A549 (cell line): ENCODE results near the gene TRIM25. TPM values are rescaled to one million over a fixed set of nuclear protein-coding genes. Genes with fewer than 3 reads are reported as not detected.

Source experiments
- ATAC-seq, 2 experiments: fragments of 200-7000 bp in 1 of 2; fragments of >200 bp in 1 of 2; cut with Nextera tagmentation in 1 of 2; cut with Tn5 transposase in 1 of 2; 3 replicates each; pipeline versions ENCODE4 v1.8.0 to v1.9.1; 2018 to 2020; ENCODE audit warnings: mild to moderate bottlenecking in 1 of 2, moderate library complexity in 1 of 2
- CTCF ChIA-PET: fragments of 300-600 bp; sonication (Branson Sonifier 250); formaldehyde crosslinking; extraction: SDS; loops from one replicate; lab custom pipeline; 2021; ENCODE audit warnings: antibody characterized with exemption, inconsistent platforms; lab: Yijun Ruan, JAX
- POLR2A ChIA-PET: fragments of 350-600 bp; formaldehyde crosslinking; extraction: SDS; loops from one replicate; lab custom pipeline; 2021; ENCODE audit warnings: antibody characterized with exemption, inconsistent platforms; lab: Yijun Ruan, JAX
- DNase-seq, 2 experiments: peaks; one replicate each; pipeline versions ENCODE4 v3.0.0 to v3.0.0-alpha.2; 2011 to 2016; ENCODE audit warnings: low read depth in 1 of 2, low spot score in 1 of 2
- FAIRE-seq: peaks from 2 replicates; lab custom pipeline; 2011; peaks lifted over from hg19 to GRCh38; lab: Jason Lieb, UNC
- H3K27ac ChIP-seq, 2 experiments: fragments of >200 bp; sonication (Bioruptor Twin); formaldehyde crosslinking; 3 replicates each; pipeline ENCODE4 v1.5.1; 2016 to 2017
- H3K4me1 ChIP-seq: fragments of >200 bp; sonication (Bioruptor Twin); formaldehyde crosslinking; 3 replicates; pipeline ENCODE4 v1.6.1; 2016
- H3K4me2 ChIP-seq: fragments of >200 bp; sonication (Bioruptor Twin); formaldehyde crosslinking; 3 replicates; pipeline ENCODE4 v1.6.1; 2016
- H3K4me3 ChIP-seq: fragments of >200 bp; sonication (Bioruptor Twin); formaldehyde crosslinking; 3 replicates; pipeline ENCODE4 v1.5.1; 2016
- H3K9me3 ChIP-seq: fragments of >200 bp; sonication (Bioruptor Twin); formaldehyde crosslinking; 3 replicates; pipeline ENCODE4 v1.6.1; 2016
- BCL3 ChIP-seq: fragments of >200 bp; sonication (Bioruptor Twin); formaldehyde crosslinking; IDR thresholded peaks from 3 replicates; pipeline ENCODE4 v1.6.1; 2016
- CBX8 ChIP-seq: fragments of 200-600 bp; sonication (generic); IDR thresholded peaks from 2 replicates; pipeline ENCODE4 v1.6.1; 2016
- CEBPB ChIP-seq, 2 experiments: fragments of >200 bp in 1 of 2; sonication (Bioruptor Twin) in 1 of 2; formaldehyde crosslinking in 1 of 2; IDR thresholded peaks; 2 replicates each; pipeline ENCODE4 v1.6.1; 2012 to 2016
- CHD2 ChIP-seq: fragments of 150-350 bp; IDR thresholded peaks from 2 replicates; pipeline ENCODE4 v1.6.1; 2014; ENCODE audit warnings: low read length; ENCODE audit not compliant: partially characterized antibody
- EHMT2 ChIP-seq: fragments of 200-600 bp; sonication (generic); IDR thresholded peaks from 2 replicates; pipeline ENCODE4 v1.6.1; 2016; ENCODE audit warnings: antibody characterized with exemption, low read depth, mild to moderate bottlenecking, moderate library complexity
- FOSL2 ChIP-seq, 2 experiments: fragments of 450-650 bp in 1 of 2; fragments of >200 bp in 1 of 2; sonication (Bioruptor Twin) in 1 of 2; formaldehyde crosslinking; IDR thresholded peaks; 2 replicates each; pipeline versions ENCODE4 v1.5.0 to v1.6.1; 2016 to 2020; ENCODE audit warnings: mild to moderate bottlenecking in 1 of 2, moderate library complexity in 1 of 2
- FOXS1 ChIP-seq: fragments of 250-450 bp; sonication (Bioruptor Pico); IDR thresholded peaks from 2 replicates; pipeline ENCODE4 v1.5.0; 2020; ENCODE audit warnings: mild to moderate bottlenecking, moderate library complexity
- GATA3 ChIP-seq: IDR thresholded peaks from 2 replicates; pipeline ENCODE4 v1.6.1; 2012; ENCODE audit warnings: borderline replicate concordance
- HOXB13 ChIP-seq: fragments of 250-450 bp; sonication (Bioruptor Pico); IDR thresholded peaks from 2 replicates; pipeline ENCODE4 v1.5.0; 2020; ENCODE audit warnings: low read depth, mild to moderate bottlenecking, moderate library complexity
- KDM1A ChIP-seq: fragments of 200-600 bp; sonication (generic); IDR thresholded peaks from 2 replicates; pipeline ENCODE4 v1.6.1; 2016; ENCODE audit warnings: low read depth, mild to moderate bottlenecking
- KDM5A ChIP-seq: fragments of 200-600 bp; sonication (generic); IDR thresholded peaks from 2 replicates; pipeline ENCODE4 v1.6.1; 2016; ENCODE audit warnings: antibody characterized with exemption, mild to moderate bottlenecking
- MYC ChIP-seq: IDR thresholded peaks from 2 replicates; pipeline ENCODE4 v1.6.1; 2012; ENCODE audit warnings: mild to moderate bottlenecking, inconsistent platforms, low read length, improper control_type of control experiment, borderline replicate concordance
- NFE2L2 ChIP-seq: fragments of 150-350 bp; conservative IDR thresholded peaks from 2 replicates; pipeline ENCODE4 v1.6.1; 2014; ENCODE audit warnings: low read length
- NPAS2 ChIP-seq: fragments of 250-450 bp; sonication (Bioruptor Pico); IDR thresholded peaks from 2 replicates; pipeline ENCODE4 v1.8.0; 2022; ENCODE audit warnings: mild to moderate bottlenecking, moderate library complexity, borderline replicate concordance
- NR3C1 ChIP-seq: fragments of >200 bp; sonication (Bioruptor Twin); formaldehyde crosslinking; IDR thresholded peaks from 3 replicates; pipeline ENCODE4 v1.6.1; 2017
- PHF8 ChIP-seq: fragments of 200-600 bp; sonication (generic); IDR thresholded peaks from 2 replicates; pipeline ENCODE4 v1.6.1; 2016; ENCODE audit warnings: low read depth, mild to moderate bottlenecking, antibody characterized with exemption, moderate library complexity, borderline replicate concordance
- RAD21 ChIP-seq, 2 experiments: fragments of >200 bp in 1 of 2; sonication (Bioruptor Twin) in 1 of 2; formaldehyde crosslinking in 1 of 2; IDR thresholded peaks in 1 of 2; conservative IDR thresholded peaks in 1 of 2; 2 replicates in 1 of 2; 3 replicates in 1 of 2; pipeline ENCODE4 v1.6.1; 2012 to 2018; ENCODE audit warnings: inconsistent platforms in 1 of 2
- RARB ChIP-seq: fragments of 250-450 bp; sonication (Bioruptor Pico); IDR thresholded peaks from 2 replicates; pipeline ENCODE4 v1.8.0; 2021; ENCODE audit warnings: mild to moderate bottlenecking, moderate library complexity
- RCOR1 ChIP-seq: fragments of 150-350 bp; IDR thresholded peaks from 2 replicates; pipeline ENCODE4 v1.6.1; 2014; ENCODE audit warnings: antibody characterized with exemption, low read length, low read depth
- RFX5 ChIP-seq: fragments of 450-650 bp; IDR thresholded peaks from 2 replicates; pipeline ENCODE4 v1.7.1; 2014; ENCODE audit warnings: antibody characterized with exemption, mild to moderate bottlenecking, moderate library complexity
- SMC3 ChIP-seq: fragments of >200 bp; sonication (Bioruptor Twin); formaldehyde crosslinking; IDR thresholded peaks from 3 replicates; pipeline ENCODE4 v1.6.1; 2018; ENCODE audit warnings: inconsistent platforms
- TFCP2L1 ChIP-seq: fragments of 250-450 bp; sonication (Bioruptor Pico); IDR thresholded peaks from 2 replicates; pipeline ENCODE4 v1.5.0; 2021; ENCODE audit warnings: mild to moderate bottlenecking
- ZFP36 ChIP-seq: fragments of 450-650 bp; IDR thresholded peaks from 2 replicates; pipeline ENCODE4 v1.6.1; 2014; ENCODE audit warnings: borderline replicate concordance; ENCODE audit not compliant: partially characterized antibody
- ZNF302 ChIP-seq: fragments of 250-450 bp; sonication (Bioruptor Pico); IDR thresholded peaks from 2 replicates; pipeline ENCODE4 v1.9.0; 2021; ENCODE audit warnings: inconsistent platforms, mild to moderate bottlenecking, moderate library complexity
- ZSCAN20 ChIP-seq: fragments of 250-450 bp; sonication (Bioruptor Pico); IDR thresholded peaks from 2 replicates; pipeline ENCODE4 v1.8.0; 2022; ENCODE audit warnings: mild to moderate bottlenecking, moderate library complexity
- WGBS: methylation state at CpG from one replicate; pipeline ENCODE4 v1.1.6; 2017; ENCODE audit errors: missing lambda C conversion rate; 5-methylcytosine and 5-hydroxymethylcytosine counted together
- polyA plus RNA-seq, 4 experiments: library from polyadenylated mRNA; depleted of rRNA in 3 of 4; stranded (reverse); fragments of >200 nt; fragmentation: RNase III in 1 of 4; extraction: RNeasy Plus Mini Kit Qiagen cat#74134 plus additional on column Dnase treatment in 1 of 4; gene quantifications; 2 replicates in 3 of 4; 3 replicates in 1 of 4; pipeline ENCODE4 v1.2.3, GENCODE V29; 2011 to 2017
- TF ChIP-seq, protein P1 (sequence below): fragments of 150-350 bp; IDR thresholded peaks from 2 replicates; pipeline ENCODE4 v1.6.1; 2014; ENCODE audit warnings: low read depth, mild to moderate bottlenecking, low read length
- TF ChIP-seq, protein P2 (sequence below): IDR thresholded peaks from 2 replicates; pipeline ENCODE4 v1.6.1; 2012
- TF ChIP-seq, protein P3 (sequence below): fragments of >200 bp; sonication (Bioruptor Twin); formaldehyde crosslinking; IDR thresholded peaks from 3 replicates; pipeline ENCODE4 v1.5.1; 2016
- TF ChIP-seq, protein P4 (sequence below): fragments of 250-450 bp; sonication (Bioruptor Pico); IDR thresholded peaks from 2 replicates; pipeline ENCODE4 v1.5.0; 2021; ENCODE audit warnings: mild to moderate bottlenecking, moderate library complexity, borderline replicate concordance

TRIM25 gene
- polyA plus RNA-seq, 2 of the 4 experiments (the other 2 are of a cell fraction) = 38.3 to 65.4 TPM

- ATAC-seq (no peak), FAIRE-seq (no peak)
- CTCF ChIA-PET = interaction anchor here (0.7 to 4.5 kb wide), 3 partner anchors 13 to 100 kb away, joined by 3 to 31 read pairs (median 3); no protein-coding TSS in a partner anchor
- WGBS = 57% methylated on average over 2 of the region's 2 CpGs
- no peaks in the 10 kb centered on the region for H3K4me1 ChIP-seq
- TF ChIP-seq RFX5 (no peak), KDM5A (no peak), NFE2L2 (no peak), NPAS2 (CRISPR knock-in tag) (no peak), ZSCAN20 (CRISPR knock-in tag) (no peak), BCL3 (no peak), RCOR1 (no peak), RAD21 (conservative IDR thresholded peaks at IDR 0.05 in 1 of 2, IDR thresholded peaks at IDR 0.05 in 1 of 2) (no peak), KDM1A (no peak), FOSL2 (IDR thresholded peaks at IDR 0.05) (no peak), FOSL2 (CRISPR knock-in tag; IDR thresholded peaks at IDR 0.05) (no peak), SMC3 (no peak), NR3C1 (no peak), MYC (no peak), GATA3 (no peak), CHD2 (no peak), FOXS1 (CRISPR knock-in tag) (no peak)
- TF ChIP-seq, protein P1, sequence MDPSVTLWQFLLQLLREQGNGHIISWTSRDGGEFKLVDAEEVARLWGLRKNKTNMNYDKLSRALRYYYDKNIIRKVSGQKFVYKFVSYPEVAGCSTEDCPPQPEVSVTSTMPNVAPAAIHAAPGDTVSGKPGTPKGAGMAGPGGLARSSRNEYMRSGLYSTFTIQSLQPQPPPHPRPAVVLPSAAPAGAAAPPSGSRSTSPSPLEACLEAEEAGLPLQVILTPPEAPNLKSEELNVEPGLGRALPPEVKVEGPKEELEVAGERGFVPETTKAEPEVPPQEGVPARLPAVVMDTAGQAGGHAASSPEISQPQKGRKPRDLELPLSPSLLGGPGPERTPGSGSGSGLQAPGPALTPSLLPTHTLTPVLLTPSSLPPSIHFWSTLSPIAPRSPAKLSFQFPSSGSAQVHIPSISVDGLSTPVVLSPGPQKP = no peak
- TF ChIP-seq, protein P2, sequence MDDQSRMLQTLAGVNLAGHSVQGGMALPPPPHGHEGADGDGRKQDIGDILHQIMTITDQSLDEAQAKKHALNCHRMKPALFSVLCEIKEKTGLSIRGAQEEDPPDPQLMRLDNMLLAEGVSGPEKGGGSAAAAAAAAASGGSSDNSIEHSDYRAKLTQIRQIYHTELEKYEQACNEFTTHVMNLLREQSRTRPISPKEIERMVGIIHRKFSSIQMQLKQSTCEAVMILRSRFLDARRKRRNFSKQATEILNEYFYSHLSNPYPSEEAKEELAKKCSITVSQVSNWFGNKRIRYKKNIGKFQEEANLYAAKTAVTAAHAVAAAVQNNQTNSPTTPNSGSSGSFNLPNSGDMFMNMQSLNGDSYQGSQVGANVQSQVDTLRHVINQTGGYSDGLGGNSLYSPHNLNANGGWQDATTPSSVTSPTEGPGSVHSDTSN = no peak
- TF ChIP-seq, all 56 proteins: peak for 0
- no peak overlapping the region for H3K4me2 ChIP-seq
- DNase-seq = no peak
- POLR2A ChIA-PET = no interaction called here
- no peak overlapping the region for H3K27ac ChIP-seq
- peaks cover 23% of the 10 kb centered on the region for H3K9me3 ChIP-seq
- H3K4me3 ChIP-seq = no peak overlapping the region
These were observed 12.9 kb upstream of the TRIM25 start for GRCh38 chr17:56926704-56927103.

DNA sequence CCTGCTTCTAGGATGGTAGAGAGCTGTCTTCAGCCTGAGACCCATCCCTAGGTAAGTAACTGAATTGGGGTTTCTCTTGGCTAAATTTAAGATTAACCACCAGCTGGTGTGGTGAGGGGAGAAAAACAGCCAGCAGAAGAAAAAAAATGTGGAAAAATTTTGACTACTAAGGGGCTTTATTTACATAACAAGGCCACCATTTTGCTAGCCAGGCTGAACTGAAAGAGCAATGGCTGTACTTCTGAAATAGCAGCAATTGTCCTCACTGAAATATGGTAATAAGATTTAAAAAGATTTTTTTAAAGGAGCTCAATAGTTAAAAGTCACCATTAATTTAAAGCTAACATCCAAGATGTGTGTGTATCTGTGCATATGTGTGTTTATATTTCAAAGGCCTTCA lies 12.4 kb upstream of the TRIM25 start:
- no peak for DNase-seq
- H3K4me2 ChIP-seq = no peak overlapping the region
- ChIA-PET CTCF (interaction anchor here (0.7 to 4.5 kb wide), 3 partner anchors 13 to 100 kb away, joined by 3 to 31 read pairs (median 3); no protein-coding TSS in a partner anchor), POLR2A (no interaction called here)
- ATAC-seq = no peak
- peaks cover 23% of the 10 kb centered on the region for H3K9me3 ChIP-seq
- H3K27ac ChIP-seq = no peak overlapping the region
- no peaks in the 10 kb centered on the region for H3K4me1 ChIP-seq
- no peak overlapping the region for H3K4me3 ChIP-seq
- TF ChIP-seq ZFP36 = no peak
- TF ChIP-seq GATA3 = no peak
- TF ChIP-seq, protein P3, sequence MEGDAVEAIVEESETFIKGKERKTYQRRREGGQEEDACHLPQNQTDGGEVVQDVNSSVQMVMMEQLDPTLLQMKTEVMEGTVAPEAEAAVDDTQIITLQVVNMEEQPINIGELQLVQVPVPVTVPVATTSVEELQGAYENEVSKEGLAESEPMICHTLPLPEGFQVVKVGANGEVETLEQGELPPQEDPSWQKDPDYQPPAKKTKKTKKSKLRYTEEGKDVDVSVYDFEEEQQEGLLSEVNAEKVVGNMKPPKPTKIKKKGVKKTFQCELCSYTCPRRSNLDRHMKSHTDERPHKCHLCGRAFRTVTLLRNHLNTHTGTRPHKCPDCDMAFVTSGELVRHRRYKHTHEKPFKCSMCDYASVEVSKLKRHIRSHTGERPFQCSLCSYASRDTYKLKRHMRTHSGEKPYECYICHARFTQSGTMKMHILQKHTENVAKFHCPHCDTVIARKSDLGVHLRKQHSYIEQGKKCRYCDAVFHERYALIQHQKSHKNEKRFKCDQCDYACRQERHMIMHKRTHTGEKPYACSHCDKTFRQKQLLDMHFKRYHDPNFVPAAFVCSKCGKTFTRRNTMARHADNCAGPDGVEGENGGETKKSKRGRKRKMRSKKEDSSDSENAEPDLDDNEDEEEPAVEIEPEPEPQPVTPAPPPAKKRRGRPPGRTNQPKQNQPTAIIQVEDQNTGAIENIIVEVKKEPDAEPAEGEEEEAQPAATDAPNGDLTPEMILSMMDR = no peak
- no peak for TF ChIP-seq CBX8
- TF ChIP-seq TFCP2L1 (CRISPR knock-in tag) = no peak
- no peak for TF ChIP-seq CEBPB (IDR thresholded peaks at IDR 0.05)
- TF ChIP-seq PHF8 = no peak
- no peak for TF ChIP-seq HOXB13 (CRISPR knock-in tag)
- no peak for TF ChIP-seq EHMT2
- TF ChIP-seq RARB (CRISPR knock-in tag) = no peak
- no peak for TF ChIP-seq ZNF302 (CRISPR knock-in tag)
- TF ChIP-seq RFX5 = no peak
- TF ChIP-seq, protein P4, sequence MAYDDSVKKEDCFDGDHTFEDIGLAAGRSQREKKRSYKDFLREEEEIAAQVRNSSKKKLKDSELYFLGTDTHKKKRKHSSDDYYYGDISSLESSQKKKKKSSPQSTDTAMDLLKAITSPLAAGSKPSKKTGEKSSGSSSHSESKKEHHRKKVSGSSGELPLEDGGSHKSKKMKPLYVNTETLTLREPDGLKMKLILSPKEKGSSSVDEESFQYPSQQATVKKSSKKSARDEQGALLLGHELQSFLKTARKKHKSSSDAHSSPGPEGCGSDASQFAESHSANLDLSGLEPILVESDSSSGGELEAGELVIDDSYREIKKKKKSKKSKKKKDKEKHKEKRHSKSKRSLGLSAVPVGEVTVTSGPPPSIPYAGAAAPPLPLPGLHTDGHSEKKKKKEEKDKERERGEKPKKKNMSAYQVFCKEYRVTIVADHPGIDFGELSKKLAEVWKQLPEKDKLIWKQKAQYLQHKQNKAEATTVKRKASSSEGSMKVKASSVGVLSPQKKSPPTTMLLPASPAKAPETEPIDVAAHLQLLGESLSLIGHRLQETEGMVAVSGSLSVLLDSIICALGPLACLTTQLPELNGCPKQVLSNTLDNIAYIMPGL (CRISPR knock-in tag) = no peak
- TF ChIP-seq, all 56 proteins: peak for 0
- no peak for FAIRE-seq
